Kidney glomerular epithelial cell (primary cell): Measurements from ENCODE around the gene PPP1R12A.
"Not testable (repeated sequence)": the region's sequence is repeated elsewhere in the genome, so short reads cannot be mapped to it uniquely, and the experiment has no call there.

Source experiments
- DNase-seq: peaks from one replicate; lab custom pipeline; 2025; lab: John Stamatoyannopoulos, UW

The PPP1R12A gene

GRCh38 chr12:79935021-79935623 is at the start of gene PPP1R12A:
PPP1R12A (minus strand) TSS chr12:79935097; CDS start chr12:79934931, 166 bp downstream.
- DNase-seq = peak; percentile 90

GRCh38 chr12:79983986-79984620 is 49.2 kb upstream of the PPP1R12A start:
- peak; percentile 42 for DNase-seq

- peak; percentile 92 for DNase-seq
These were observed 48.6 kb upstream of the PPP1R12A start for GRCh38 chr12:79983492-79983891.

- DNase-seq = no peak
These were observed 47.5 kb upstream of the PPP1R12A start for GRCh38 chr12:79982086-79983062.

- DNase-seq = no peak
These were observed 43.8 kb upstream of the PPP1R12A start for GRCh38 chr12:79978692-79979091.

- DNase-seq = not testable (repeated sequence)
These were observed 43.1 kb upstream of the PPP1R12A start for GRCh38 chr12:79977856-79978460.

GRCh38 chr12:79975143-79975542 is 40.2 kb upstream of the PPP1R12A start:
- DNase-seq = no peak

GRCh38 chr12:79973801-79974200 is 38.9 kb upstream of the PPP1R12A start:
- no peak for DNase-seq

GRCh38 chr12:79964100-79964627 is 29.3 kb upstream of the PPP1R12A start:
- DNase-seq = no peak

GRCh38 chr12:79961411-79961810 is 26.5 kb upstream of the PPP1R12A start:
- no peak for DNase-seq

- no peak for DNase-seq
These were observed 24.6 kb upstream of the PPP1R12A start for GRCh38 chr12:79959484-79959883.

GRCh38 chr12:79956896-79957295 is 22.0 kb upstream of the PPP1R12A start:
- DNase-seq = no peak

- no peak for DNase-seq
These were observed 20.7 kb upstream of the PPP1R12A start for GRCh38 chr12:79955561-79955960.

GRCh38 chr12:79954037-79954610 is 19.2 kb upstream of the PPP1R12A start:
- no peak for DNase-seq

- DNase-seq = no peak
These were observed 14.2 kb upstream of the PPP1R12A start for GRCh38 chr12:79949098-79949497.

- DNase-seq = no peak
These were observed 10.5 kb upstream of the PPP1R12A start for GRCh38 chr12:79945433-79945832.

- DNase-seq = no peak
These were observed 9.7 kb upstream of the PPP1R12A start for GRCh38 chr12:79944565-79944964.

- DNase-seq = not testable (repeated sequence)
These were observed 7.9 kb upstream of the PPP1R12A start for GRCh38 chr12:79942846-79943245.

- DNase-seq = no peak
These were observed 4.9 kb upstream of the PPP1R12A start for GRCh38 chr12:79939728-79940310.

- DNase-seq = no peak
These were observed 3.9 kb upstream of the PPP1R12A start for GRCh38 chr12:79938843-79939242.

GRCh38 chr12:79936670-79937069 is 1.8 kb upstream of the PPP1R12A start:
- no peak for DNase-seq
